A204.1 (cell line): ENCODE results near the gene MYLK.

Experiments
- FAIRE-seq: peaks from 2 replicates; lab custom pipeline; 2012; peaks lifted over from hg19 to GRCh38; lab: Jason Lieb, UNC

The MYLK gene

DNA sequence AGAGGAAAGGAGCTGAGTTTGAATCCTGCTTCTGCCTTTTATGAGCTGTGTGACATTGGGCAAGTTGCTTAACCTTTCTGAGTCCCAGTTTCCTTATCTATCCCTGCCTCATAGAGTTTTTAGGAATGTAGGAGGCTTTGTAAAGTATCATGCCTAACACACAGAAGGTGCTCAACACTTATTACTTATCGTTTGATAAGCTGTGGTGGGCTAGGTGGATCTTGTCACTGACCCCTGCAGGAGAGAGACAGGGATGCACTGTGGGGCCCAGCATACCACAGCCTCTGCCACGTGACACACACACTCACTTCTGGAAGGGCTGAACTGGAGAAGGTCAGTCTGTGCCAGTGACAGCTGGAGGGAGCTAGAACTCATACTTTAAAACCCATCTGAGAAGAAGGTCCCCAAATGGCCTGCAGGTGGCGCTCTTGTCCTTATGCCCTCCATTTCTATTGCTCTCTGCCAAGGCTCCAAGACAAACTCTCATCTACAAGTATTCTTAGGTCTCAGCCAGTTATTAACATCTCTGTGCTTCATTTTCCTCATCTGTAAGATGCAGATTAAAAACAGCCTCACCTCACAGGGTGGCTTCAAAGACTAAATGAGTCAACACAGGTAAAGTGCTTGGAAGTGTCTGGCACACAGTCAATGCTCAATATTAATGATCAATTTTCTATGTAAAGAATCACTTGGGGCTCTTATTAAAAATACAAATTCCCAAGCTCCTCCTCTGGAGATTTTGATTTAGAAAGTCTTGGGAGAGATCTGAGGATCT is 241.8 kb downstream of the MYLK start:
- no peak for FAIRE-seq

DNA sequence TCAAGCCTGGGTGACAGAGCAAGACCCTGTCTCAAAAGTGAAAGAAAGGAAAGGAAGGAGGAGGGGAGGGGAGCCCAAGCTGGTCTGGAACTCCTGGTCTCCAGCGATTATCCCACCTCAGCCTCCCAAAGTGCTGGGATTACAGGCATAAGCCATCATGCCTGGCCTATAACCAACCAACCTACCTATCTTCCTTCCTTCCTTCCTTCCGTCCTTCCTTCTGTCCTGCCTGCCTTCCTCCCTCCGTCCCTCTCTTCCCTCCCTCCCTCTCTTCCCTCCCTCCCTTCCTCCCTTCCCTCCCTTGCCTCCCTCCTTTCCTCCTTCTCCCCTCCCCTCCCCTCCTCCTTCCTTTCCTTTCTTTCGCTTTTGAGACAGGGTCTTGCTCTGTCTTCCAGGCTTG is 242.6 kb downstream of the MYLK start:
- FAIRE-seq: no peak

- no peak for FAIRE-seq
Observed at GRCh38 chr3:123640740-123641462, 243.2 kb downstream of the MYLK start.

GRCh38 chr3:123640311-123640710 is 243.8 kb downstream of the MYLK start:
- FAIRE-seq: no peak

DNA sequence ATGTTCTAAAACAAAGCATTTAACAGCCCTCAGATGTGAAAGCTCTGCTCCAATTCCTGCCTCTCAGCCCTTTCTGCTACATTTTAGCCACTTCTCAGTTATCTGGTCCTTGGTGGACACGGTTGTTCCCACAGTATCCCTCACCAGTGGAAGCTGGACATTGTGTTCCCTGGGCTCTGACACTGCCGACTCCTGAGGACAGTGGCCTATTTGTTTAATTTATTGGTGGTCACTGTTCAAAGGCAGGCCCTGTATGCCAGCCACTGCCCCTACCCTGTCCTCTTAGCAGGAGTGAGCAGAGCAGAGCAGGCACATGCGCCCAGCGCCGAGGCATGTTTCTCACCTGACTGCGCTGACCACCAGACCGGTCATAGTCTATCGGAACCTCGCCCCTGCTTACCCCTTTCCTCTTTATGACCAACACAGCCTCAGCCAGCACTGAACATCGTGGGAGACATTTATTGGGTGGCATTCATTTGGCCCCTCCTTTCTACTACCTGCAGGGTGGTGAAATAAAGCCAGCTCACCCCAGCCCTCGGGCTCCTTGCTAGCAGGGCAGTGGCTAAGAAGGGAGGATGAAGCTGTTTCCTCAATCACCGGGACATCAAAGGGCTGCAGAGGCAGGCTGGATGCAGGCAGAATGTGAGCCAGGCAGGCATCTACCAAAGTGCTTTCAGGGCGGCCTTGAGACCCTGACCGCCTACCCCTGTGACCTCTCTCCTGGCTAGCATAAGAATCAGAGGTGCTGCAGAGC is 245.0 kb downstream of the MYLK start:
- no peak for FAIRE-seq

- FAIRE-seq: no peak
Observed at GRCh38 chr3:123637841-123638240, 246.3 kb downstream of the MYLK start.

- FAIRE-seq: no peak
Observed at GRCh38 chr3:123637131-123637530, 247.0 kb downstream of the MYLK start.

DNA sequence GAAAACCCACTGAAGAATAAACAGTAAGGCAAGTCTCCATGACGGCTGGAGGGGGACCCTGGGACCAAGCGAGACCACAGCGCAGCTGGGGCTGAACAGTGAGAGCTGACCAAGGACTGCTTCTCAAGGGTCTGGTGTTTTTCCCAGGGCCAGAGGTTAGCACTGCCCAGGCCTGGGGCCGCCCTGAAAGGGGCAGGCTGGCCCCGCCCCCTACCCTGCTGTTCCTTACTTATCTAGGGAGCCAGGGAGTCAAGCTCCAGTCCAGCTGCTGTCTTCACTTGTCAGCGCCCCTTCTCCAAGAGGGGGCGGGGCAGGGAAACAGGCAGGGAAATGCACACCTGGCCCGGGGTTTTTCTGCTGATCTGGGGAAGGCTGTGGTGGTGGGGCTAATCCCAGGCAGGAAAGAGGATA is 247.7 kb downstream of the MYLK start:
- FAIRE-seq: no peak

DNA sequence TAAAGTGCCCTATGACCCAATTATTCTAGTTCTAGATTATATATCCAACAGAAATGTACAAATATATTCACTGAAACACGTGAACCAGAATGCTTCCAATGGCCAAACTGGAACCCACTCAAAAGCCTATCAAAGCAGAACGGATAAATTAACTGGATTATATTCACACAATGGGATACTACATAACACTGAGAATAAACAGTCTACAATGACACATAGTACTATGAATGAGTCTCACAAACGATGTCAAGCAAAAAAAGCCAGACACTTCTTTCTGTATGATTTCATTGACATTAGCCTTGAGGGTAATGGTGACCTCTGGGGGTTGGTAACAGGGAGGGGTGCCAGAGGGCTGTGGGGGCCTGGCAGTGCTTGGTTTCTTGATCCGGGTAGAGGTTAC is 248.4 kb downstream of the MYLK start:
- no peak for FAIRE-seq

DNA sequence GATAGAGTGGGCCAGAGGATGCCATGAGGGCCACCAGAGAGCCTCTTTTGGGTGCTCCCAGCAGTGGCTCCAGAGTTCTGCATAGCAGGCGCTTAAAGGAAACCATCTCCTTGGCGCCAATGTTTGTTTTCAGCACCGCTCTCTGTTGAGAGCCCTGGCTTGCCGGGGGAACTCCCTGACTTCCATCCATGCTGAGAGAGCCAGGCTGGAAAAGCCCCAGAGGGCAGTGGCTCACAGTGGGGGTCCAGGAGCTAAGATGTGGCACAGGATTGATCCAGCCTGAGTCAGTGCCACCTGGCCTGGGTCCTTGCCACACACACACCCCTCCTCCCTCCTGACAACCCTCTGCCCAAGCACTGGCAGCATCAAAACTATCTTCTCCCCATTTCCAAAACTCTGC is 248.9 kb downstream of the MYLK start:
- FAIRE-seq: no peak

DNA sequence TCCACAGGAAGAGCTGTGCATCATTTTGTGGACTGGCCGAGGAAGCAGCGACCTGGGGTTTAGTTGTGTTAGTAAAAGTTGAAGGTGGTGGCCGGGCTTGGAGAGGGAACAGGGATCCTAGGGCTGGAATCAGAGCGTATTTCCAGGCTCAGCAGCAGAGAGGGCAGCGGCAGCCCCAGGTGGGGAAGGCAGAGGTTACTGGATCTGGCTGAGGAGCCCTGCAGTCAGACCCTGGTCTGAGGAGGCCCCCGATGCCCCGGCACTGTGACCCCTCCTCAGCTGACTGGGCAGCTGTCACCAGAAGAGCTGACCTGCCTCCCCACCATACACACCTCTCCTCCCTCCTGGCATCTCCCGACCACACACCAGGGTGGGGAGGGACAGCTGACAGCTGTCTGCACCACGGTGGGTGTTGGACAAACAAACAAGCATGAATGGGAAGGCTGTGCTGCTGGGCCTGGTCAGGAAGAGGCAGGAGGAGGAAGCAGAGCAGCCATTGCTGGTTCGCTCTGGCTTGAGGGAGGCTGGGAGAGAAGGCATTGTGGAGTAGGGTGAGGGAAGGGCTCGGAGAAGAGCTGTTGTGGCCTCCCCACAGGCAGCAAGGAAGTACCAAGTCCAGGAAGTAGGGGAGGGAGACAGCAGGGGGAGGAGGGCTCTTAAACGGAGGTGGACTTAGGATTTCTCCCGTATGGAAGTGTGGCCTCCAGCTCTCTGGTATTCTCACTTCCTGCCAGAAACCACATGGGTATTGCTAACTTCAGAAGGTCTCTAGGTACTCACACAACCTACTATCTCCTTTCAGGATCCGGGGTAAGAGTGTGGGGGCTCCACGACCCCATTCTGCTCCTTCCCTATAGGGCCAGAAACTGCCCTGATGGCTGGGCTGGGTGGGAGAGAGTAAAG is 249.7 kb downstream of the MYLK start:
- no peak for FAIRE-seq

DNA sequence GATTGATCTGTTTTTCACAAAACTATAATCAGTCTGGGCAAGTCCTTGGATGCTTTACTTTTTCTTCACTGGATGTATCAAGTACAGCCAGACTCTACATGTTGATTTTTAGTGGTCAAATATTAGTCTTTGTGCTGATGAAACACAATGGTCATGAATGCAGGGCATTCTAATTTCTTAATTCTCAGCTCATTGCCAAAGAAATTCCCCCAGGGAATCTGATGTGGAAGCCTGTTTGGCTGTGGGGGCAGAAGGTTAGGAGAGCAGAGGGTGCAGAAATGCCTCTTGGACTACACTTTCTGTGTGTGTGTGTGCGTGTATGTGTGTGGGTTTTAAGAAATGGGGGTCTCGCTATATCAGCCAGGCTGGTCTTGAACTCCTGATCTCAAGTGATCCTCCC is 250.6 kb downstream of the MYLK start:
- no peak for FAIRE-seq

GRCh38 chr3:123632161-123632655 is 251.9 kb downstream of the MYLK start:
- no peak for FAIRE-seq

DNA sequence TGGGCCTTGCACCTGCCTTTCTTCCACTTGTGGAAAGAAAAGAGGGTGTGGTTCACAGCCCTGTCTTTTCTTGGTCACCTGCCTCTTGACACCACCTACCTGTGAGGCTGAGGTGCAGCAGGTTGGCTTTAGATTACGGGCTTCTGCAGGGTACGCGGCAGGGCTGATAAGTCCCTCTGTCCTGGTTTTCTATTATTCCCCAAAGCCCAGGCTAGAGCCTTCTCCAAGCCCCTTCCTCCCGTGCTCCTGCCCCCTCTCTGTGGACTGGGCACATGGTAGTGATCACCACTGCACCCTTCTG is 254.4 kb downstream of the MYLK start:
- no peak for FAIRE-seq

GRCh38 chr3:123628996-123629746 is 255.0 kb downstream of the MYLK start:
- no peak for FAIRE-seq

DNA sequence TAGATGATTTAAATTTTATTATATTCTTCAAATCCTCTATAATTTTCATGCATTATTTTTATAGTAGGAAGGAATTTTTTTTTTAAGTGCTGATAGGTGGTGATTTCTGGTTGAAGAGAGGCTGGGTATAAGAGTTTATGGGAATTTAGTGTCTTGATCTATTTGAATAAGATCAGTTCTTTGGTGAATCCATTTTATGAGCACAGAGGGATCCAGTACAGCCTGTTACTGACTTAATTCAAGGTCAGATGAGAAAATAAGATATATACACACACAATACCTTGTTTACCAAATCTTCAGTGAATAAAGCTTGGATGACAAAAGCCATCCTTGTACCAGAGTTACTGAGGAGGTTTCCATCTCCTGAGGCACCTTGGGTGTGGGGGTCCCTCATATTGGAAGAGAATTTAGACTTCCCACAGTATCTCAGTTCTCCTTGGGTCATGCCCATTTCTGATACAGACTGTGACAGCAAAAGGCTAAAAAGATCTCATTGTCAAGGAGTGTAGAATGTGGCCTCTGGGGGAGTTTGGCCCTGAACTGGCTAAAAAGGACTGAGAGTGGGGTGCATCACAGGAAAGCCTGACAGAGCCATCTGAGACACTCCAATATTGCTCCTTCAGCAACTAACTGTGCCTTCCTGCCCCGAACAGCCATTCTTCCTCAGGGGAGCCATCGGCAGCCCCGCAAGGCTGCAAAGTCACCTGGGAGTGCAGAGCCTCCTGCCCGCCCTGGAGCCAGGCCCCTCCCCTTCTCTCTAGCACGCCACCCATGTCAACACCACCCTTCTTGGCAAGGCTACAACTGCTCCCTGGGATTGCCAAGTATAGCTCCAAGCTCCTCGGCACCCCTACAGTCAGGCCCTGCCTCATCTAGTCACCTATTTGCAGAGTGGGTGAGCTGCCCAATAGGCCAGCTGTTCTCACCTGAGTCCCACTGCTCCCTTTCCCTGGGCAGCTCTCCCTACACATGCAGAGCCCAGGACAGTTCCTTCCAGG is 256.2 kb downstream of the MYLK start:
- FAIRE-seq: no peak

DNA sequence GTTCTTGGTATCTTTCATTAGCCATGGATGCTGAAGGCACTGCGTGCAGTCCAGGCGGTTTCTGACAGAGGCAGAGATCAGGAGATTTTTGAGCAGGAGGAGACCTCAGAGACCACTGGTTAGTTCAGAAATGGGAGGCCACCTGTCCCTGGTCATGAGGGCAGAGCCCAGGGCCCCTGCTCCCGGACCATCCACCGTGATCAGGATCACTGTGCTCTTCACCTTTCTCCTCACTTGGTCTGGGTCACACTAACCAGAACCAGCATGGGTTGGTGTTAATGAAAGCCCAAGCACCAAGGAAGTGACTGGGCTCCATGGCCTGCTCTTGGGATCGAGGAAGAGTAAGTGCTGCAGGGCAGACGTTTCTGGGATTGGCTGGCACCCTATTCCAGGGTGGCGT is 257.3 kb downstream of the MYLK start:
- no peak for FAIRE-seq

DNA sequence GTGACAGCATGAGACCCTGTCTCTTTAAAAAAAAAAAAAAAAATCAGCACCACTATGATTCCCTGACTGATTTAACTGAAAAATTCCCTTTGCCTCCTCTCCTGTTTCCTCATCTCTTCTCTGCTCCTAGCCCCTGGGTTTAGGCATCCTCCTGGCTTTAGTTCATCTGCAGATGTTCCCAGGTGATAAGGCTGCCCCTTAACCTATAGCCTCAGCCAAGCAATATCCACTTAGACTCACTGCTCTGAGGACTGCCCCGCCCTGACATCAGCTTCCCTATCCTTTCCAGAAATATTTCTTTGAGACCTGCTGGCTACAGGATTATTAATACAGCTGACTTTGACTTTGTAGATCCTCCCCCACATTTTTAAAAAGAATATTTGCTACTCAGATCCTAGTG is 259.8 kb downstream of the MYLK start:
- FAIRE-seq: no peak

- FAIRE-seq: no peak
Observed at GRCh38 chr3:123623346-123623880, 260.7 kb downstream of the MYLK start.

- no peak for FAIRE-seq
Observed at GRCh38 chr3:123622766-123623165, 261.4 kb downstream of the MYLK start.
